ACHN (cell line): Measurements from ENCODE around the gene PTDSS2.
A peak's percentile ranks its signal among the peaks of the same experiment; 100 is the strongest.

ENCODE experiments used
- DNase-seq: peaks from one replicate; pipeline ENCODE4 v3.0.0-alpha.2; 2015
- in situ Hi-C: cut with HindIII; loops from 2 replicates; pipeline ENCODE4 v1.10.0; 2017; ENCODE audit warnings: low sequenced_read_pairs, low pct_ligation_motif_present, low pct_unique_long_range_greater_than_20kb

PTDSS2 gene

DNA sequence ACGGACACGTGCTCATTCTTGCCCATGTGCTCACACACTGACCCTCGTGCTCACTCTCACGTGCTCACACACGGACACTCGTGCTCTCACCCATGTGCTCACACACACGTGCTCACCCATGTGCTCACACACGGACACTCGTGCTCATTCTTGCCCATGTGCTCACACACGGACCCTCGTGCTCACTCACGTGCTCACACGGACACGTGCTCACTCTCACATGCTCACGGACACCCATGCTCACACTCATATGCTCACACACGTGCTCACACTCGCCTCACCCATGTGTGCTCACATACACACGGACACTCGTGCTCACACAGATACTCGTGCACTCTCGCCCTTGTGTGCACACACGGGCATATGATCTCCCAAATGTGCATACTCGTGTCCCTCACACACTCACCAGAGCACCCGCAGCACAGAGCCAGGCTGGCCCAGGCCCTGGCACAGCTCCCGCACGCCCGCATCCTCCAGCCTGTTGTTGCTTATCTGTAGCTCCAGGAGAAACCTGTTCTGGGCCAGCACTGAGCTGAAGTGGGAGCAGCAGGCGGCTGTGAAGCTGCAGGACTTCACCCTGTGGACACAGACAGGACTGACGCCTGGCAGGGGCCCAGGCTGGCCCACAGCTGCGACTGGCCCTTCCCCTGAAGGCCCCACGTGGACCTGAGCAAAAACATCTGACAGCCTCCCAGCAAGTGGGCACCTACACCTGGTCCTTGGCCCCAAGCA is 47.7 kb downstream of the PTDSS2 start:
- no peak for DNase-seq

DNA sequence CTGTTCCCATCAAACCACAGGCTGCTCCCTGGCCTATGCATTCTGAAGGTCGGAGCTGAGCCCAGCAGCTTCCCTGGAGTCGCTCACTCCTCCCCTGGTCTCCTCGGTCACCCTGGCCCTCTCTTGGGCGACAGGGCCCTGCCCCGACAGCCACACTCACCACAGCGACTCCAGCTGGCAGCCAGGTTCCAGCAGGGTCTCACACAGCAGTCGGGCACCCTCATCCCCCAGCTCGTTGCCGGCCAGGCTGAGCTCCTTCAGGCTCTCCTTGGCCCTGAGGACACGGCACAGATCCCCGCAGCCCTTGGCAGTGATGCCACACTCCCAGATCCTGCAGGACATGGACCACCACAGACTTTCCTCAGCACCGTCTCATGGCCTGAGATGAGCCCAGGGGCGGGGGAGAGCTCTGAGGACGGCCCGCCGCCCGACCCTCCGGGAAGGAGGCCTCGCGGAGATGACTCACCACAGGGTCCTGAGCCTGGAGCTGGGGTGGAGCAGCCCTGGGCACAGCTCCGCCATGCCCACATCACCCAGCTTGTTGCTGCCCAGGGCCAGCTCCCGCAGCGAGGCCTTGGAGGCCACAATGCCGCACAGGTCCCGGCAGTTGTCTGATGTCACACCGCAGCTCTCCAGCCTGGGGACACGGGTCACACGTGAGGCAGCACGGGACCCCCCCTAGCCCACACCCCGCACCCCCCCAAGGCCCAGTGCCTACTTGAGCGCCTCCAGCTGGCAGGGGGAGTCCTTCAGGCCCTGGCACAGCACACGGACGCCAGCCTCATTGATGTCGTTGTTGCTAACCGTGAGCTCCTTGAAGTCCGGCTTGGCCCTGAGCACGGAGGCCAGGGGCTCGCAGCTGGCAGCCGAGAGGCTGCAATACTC is 48.5 kb downstream of the PTDSS2 start:
- in situ Hi-C loops, result no loop called here
- no peak for DNase-seq

More for the DNA sequence above, 47.7 kb downstream of the PTDSS2 start:
- in situ Hi-C loops, result no loop called here

DNA sequence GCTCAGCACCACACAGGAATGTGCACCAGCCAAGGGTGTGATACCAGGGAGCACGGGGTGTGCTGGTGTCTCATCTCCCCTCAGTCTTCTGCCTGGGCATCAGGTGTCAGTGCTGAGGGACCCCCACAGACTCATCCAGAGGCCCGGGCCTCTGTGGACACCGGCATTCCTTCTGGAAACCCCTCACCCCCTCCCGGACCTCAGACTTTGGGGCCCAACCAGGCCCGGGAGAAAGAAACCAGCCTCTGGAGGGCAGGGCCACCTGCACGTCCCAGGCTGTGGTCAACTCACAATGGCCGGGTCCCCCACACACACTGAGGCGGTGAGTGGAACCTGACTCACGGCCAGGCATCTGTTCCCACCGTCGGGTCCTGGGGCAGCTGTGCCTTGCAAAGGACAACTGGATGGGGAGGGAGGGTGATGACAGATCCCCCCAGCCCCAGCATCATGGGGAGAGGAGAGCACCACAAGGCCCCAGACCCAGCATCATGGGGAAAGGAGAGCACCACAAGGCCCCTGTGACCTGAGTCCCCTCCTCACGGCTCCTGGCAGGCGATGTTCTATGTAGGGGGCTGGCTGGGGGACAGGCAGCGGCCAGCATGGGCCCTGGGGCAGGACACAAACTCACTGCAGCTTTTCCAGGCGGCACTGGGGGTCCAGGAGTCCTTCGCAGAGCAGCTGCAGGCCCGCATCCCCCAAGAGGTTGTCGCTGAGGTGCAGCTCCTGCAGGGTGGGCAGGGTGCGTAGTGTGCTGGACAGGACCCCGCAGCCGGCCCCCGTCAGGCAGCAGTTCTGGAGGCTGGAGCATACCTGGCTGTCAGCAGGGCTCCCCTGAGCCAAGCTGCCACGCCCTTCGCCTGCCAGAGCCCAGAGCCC is 49.4 kb downstream of the PTDSS2 start:
- in situ Hi-C loops, result no loop called here
- no peak for DNase-seq

- in situ Hi-C loops, result no loop called here
- no peak for DNase-seq
These were observed 51.1 kb downstream of the PTDSS2 start for GRCh38 chr11:501001-501682.

- no peak for DNase-seq
- in situ Hi-C loops, result no loop called here
These were observed 51.7 kb downstream of the PTDSS2 start for GRCh38 chr11:501683-502287.

DNA sequence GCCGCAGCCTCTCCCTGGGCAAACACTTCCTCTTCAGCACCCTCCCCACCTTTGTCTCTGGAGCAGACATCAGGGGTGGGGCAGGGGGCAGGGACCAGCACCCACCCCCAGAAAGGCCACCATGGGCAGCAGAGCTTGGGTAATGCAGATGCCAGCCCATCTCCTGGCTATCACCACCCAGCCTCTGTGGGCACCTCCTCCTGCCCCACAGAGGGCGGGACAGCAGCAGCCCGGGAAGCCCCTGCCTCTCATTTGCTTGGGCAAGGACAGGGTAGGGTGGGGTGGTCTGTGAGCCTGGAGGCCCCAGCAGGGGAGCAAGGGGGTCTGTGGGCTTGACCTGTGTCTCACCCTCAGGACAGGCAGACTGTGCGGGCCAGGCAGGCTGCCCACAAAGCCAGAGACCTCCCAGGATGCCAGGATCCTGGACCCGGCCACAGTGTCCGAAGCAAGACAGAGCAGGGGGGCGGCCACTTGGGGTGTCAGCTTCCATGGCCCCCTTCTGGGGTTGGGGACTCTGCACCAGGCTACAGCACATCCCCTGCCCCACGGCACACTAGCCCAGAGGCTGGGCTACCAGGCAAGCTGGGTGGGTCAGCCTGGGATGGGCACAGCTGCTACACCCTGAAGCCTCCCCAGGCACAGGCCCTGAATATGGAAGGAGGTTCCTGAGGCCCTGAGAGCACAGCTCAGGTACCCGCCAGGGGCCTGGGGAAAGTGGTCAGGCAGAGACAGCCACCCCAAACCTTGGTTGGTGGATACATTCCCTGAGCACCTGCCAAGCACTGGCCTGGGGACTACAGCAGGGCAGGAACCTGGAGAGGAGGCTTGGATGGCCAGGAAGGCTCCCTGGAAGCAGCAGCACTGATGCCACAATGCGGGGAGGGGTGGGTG is 52.5 kb downstream of the PTDSS2 start:
- in situ Hi-C loops, result no loop called here
- no peak for DNase-seq

DNA sequence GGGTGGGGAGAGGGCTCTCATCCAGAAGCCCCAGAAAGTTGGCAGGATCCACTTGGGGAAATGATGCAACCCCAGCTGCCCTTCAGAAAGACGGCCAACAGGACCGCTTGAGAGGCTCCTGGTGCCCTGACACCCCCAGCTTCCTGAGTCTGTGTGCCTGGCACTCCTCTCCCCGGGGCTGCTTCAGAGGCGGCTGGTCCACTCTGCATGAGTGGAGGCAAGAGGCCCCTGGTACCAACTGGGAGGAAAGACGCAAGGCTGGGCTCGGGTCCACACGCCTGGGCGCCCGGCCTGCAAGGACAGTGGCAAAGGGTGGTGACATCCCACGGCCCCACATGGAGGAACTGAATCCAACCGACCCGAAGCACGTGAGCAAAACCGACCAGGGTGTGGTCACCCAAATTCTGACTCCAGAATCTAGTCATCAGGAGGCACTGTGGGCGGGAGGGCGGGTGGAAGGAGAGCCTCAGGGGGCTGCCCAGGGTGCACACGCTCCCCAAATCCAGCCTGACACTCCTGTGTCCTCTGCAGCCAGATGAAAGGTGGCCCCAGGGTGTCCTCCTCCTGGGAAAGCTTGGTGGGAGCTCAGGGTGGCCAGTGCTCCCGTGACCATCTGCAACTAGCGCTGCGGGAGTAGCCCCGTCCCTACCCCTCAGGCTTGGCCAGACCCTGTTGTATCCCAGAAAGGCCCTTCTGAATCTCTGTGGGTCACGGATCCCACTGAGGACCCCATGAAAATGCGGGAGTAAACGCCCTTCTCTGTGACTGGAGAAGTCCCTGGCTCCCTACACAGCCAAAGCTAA is 53.3 kb downstream of the PTDSS2 start:
- no peak for DNase-seq
- in situ Hi-C loops, result no loop called here

GRCh38 chr11:504053-504993 is 54.2 kb downstream of the PTDSS2 start:
- in situ Hi-C loops, result no loop called here

DNA sequence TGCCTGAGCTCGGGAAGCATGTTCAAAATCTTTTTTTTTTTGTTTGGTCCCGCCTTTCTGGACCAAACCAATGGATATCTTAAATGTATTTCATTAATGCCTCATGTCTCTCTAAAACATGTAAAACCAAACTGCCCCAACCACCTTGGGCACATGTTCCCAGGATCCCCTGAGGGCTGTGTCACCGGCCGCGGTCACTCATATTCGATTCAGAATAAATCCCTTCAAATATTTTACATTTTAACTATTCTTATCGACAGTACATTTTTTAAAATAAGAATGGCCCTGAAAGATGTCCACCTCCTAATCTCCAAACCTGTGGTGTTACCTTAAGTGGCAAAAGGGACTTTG is 54.9 kb downstream of the PTDSS2 start:
- DNase-seq, result no peak
- in situ Hi-C loops, result no loop called here

More at GRCh38 chr11:504053-504993, 54.2 kb downstream of the PTDSS2 start:
- no peak for DNase-seq

DNA sequence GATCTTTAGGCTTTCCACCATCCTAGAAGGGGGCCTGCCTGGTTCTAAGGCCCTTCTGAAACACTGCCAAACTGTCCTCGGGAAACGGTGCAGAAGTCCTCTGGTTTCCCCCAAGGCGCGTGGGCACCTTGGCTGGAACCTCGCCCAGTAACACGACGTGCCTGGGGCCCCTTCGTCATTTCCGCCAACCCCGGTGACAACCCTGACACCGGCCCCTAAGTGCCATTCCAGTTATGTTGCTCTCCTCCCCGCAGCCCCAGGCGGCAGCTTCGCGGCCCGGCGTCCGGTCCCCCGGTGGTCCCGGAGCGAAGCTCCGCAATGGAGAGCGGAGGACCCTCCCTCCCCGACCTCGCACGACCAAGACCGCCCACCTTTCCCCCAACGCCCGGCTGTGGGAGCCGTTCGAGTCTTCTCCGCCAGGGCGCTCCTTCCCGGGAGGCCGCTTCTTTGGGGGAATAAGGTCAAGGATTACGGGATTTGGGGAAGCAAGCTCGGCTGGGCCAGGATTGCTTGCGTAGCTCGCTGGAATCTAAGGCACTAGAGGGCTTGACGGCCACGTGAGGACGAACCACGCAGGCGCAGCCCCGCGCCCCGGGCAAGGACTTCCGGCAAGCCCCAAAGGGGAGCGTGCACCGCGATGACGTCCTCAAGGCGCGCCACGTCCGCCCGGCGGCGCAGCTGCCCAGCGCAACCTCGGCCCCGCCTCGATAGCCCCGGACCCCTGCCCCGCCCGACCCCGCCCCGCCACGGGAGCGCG is 56.3 kb downstream of the PTDSS2 start:
- peak; percentile 95 for DNase-seq
- in situ Hi-C loops, result no loop called here

DNA sequence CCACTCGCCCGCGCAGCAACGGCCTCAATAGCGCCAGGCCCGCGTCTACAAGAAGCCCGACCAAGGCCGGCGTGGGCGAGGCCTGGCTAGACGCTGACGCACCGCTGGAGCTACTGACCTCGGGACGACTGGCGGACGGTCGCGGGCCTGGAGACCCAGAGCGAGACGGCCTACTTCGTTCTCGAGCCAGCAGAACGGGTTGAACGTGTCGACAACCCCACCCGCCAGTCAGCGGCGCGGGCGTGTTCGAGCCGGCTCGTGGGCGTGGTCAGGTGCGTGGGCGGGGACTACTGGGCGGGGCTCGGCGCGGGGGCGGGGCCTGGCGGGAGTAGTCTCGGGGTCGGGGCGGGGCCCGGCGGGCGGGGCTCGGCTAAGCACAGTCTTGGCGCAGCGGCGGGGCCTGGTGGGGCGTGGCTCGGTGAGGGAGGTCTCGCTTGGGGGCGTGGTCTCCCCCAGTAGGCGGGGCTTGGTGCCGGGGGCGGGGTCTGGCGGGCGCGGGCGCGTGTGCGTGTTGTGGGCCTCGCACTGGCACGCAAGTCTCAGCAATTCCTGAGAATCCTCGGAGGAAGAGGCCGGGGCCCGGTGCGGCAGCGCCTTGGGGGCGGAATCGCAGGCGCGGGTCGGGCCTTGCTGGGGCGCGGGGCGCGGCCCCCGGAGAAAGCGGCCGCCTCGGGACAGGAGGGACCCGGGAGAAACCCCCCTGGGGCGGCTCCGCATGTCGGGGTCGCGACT is 57.1 kb downstream of the PTDSS2 start, which contains the start of gene RNH1:
Gene RNH1, minus strand, starts transcription at position 248 of the 732 bp plus-strand sequence. CDS start 5,080 bp downstream, outside the sequence.
- in situ Hi-C loops, result no loop called here
- DNase-seq, result peak; percentile 88

DNA sequence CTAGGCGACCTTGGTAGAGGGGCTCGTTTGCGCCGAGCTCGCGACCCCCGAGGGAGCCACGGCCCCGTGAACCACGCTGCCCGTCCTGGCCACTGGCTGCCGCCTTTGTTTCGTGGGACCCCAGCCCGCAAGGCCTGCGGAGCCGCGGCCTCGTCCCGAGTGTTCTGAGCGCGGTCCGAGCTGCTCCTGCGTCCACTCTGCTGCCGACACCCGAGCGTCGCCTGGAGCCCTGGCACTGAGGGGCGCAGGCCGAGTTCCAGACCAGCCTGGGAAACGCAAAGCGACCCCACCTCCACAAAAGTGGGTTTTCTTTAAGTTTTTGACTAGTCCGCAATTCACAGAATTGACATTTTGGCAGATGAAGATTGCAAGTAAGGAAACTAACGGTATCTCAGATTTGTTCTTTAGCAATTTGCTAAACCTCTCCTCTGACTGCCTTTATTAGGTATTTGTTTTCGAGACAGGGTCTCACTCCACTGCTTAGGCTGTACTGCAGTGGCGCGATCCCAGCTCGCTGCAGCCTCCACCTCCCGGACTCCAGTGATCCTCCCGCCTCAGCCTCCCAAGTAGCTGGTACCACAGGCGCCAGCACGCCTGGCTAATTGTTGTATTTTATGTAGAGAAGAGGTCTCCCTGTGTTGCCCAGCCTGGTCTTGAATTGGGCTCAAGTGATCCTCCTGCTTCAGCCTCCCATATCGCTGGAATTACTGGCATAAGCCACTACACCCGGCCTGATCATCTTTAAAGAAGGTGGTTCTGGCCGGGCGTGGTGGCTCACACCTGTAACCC is 57.8 kb downstream of the PTDSS2 start:
- in situ Hi-C loops, result no loop called here
- DNase-seq, result no peak

GRCh38 chr11:508956-509355 is 58.9 kb downstream of the PTDSS2 start:
- DNase-seq, result no peak
- in situ Hi-C loops, result no loop called here
